SKM-1 treated with dmso at 0.1 percent for 144 hours (cell line): ENCODE data around the gene HEATR1.
"Not testable (repeated sequence)": the region's sequence is repeated elsewhere in the genome, so short reads cannot be mapped to it uniquely, and the experiment has no call there.

ENCODE experiments used
- DNase-seq: peaks from one replicate; lab custom pipeline; 2025; ENCODE audit not compliant: unreplicated experiment; lab: John Stamatoyannopoulos, UW

The HEATR1 gene, protein sequence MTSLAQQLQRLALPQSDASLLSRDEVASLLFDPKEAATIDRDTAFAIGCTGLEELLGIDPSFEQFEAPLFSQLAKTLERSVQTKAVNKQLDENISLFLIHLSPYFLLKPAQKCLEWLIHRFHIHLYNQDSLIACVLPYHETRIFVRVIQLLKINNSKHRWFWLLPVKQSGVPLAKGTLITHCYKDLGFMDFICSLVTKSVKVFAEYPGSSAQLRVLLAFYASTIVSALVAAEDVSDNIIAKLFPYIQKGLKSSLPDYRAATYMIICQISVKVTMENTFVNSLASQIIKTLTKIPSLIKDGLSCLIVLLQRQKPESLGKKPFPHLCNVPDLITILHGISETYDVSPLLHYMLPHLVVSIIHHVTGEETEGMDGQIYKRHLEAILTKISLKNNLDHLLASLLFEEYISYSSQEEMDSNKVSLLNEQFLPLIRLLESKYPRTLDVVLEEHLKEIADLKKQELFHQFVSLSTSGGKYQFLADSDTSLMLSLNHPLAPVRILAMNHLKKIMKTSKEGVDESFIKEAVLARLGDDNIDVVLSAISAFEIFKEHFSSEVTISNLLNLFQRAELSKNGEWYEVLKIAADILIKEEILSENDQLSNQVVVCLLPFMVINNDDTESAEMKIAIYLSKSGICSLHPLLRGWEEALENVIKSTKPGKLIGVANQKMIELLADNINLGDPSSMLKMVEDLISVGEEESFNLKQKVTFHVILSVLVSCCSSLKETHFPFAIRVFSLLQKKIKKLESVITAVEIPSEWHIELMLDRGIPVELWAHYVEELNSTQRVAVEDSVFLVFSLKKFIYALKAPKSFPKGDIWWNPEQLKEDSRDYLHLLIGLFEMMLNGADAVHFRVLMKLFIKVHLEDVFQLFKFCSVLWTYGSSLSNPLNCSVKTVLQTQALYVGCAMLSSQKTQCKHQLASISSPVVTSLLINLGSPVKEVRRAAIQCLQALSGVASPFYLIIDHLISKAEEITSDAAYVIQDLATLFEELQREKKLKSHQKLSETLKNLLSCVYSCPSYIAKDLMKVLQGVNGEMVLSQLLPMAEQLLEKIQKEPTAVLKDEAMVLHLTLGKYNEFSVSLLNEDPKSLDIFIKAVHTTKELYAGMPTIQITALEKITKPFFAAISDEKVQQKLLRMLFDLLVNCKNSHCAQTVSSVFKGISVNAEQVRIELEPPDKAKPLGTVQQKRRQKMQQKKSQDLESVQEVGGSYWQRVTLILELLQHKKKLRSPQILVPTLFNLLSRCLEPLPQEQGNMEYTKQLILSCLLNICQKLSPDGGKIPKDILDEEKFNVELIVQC (N-terminal part only)

DNA sequence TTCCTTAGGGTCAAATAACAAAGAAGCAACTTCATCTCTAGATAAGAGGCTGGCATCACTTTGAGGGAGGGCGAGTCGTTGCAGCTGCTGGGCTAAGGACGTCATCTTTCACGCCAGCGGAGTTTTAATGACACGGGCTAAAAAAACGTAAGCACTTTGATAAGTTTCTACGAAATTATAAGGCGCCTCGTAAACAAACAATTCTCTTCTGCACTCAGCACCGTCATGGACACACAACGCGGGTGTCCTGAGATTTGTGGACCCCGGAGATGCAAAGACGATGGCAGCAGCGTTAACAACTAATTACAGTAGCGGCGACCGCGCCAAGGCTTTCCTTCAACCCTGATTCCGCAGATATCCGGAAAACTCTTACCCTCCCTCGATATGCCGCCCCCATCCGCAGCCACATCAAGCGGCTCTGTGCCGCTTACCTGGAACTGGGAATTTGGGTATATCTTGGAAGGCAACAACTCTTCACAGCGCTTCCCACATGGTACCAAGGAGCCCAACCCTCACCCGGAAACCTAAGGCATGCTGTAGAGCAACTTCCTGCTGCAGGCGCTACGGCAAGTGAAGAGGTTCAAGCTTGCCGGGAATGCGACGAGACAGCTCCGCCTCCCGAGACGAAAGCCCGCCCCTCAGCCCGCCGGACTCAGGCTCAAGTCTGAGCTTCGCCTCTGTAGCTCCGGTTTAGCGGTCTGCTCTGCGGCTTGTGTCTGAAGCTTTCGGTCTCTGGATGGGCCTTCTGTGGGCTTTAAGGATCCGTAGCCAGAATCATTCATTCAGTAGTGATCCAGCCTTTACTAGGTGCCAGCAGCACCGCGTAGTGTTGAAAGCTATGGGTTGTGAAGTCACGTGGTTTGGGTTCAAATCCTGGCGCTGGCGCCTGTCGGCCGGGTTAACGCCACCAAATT lies at the start of gene HEATR1:
TSS of gene HEATR1 (minus strand) at position 526 of the 914 bp plus-strand sequence. CDS start at position 105, 421 bp downstream.
- DNase-seq: peak; percentile 93

DNA sequence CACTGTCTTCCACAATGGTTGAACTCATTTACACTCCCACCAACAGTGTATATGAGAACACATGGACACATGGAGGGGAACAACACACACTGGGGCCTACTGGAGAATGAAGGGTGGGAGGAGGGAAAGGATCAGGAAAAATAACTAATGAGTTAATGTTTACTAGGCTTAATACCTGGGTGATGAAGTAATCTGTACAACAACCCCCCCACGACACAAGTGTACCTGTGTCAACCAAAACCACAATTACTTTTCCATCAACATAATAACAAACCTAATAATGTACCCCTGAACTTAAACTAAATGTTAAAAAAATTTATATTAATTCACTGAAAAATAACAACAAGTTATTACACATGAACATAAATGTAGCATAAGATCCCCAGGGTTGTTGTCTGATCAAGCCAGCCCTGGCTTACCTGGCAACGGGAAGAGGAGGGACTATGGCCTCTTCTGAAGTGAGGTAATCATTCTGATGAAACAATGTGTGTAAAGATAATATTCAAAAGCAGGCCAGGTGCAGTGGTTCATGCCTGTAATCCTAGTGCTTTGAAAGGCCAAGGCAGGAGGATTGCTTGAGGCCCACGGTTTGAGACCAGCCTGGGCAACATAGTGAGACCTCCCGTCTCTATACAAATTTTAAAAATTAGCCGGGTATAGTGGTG lies 40.8 kb upstream of the HEATR1 start:
- DNase-seq: no peak

DNA sequence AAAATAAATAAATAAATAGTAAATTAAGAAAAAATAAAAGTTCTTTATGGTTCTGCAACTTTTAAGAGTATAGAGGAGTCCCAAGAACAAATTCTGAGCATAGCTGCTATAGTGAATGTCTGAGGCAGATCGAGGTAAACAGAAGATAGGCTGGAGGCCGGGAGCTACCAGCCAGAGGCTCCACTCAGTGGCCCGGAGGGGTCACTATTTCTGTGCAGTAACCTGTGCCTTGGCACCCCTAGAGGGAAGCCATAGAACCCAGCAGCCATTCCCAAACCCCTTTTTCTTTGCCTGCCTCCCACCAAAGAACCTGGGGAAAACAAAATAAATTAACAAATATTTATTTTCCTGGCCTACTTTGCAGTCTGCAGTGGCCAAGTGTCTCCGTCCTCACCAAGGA lies 38.4 kb upstream of the HEATR1 start:
- no peak for DNase-seq

DNA sequence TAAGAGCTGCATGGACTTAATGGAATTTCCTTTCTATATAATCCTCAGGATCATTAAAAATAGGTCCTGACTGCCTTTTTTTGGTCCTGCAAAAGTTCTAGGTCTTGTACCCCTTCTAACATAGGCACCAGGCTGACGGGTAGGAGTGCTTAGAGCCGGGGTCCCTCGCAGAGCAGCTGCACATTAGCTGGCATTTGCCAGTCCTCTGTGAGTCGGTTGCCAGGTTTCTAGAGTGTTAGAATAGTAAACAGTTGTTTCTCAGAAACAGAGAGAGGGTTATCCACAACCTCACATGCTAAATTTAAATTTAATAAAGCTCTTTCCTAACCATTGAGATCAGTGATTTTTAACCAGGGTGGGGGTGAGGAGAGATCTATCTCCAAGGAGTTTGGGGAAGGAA lies 35.4 kb upstream of the HEATR1 start:
- DNase-seq: no peak

DNA sequence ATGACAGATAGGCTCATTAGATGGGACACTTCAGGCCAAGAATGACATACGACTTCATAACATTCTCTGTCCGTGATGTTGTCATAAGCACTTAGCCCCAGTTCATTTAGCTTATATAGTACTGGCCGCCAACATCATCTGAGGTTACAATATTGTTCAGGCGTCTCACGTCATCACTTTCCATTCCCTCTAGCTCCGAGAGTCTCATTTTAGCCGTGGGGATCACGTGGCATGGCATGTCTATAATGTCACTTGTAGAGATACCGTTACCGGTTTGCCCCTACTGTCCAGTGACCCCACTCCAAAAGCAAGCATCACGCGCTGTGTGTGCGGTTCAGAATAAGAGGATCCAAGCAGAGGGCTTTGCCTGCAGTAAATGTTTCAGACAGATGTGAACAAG lies 34.6 kb upstream of the HEATR1 start:
- DNase-seq: no peak

DNA sequence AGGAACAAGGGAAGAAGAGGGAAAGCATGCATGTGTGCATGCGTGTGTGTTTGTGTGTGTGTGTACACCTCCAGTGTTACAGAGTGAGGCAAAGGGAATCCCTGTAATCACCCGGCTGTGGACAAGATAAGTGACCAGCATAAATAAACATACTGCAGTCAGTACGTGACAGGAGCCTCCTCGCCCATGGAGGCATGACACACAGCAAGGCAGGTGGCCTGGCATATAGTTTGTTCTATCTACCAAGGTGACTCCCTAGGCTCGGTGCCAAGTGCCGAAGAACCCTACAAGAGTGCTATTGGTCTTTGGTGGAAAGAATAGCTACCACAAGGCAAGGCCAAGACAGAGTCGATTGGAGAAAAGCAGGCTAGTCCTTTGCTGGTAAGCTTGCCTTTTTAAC lies 31.7 kb upstream of the HEATR1 start:
- DNase-seq: no peak

DNA sequence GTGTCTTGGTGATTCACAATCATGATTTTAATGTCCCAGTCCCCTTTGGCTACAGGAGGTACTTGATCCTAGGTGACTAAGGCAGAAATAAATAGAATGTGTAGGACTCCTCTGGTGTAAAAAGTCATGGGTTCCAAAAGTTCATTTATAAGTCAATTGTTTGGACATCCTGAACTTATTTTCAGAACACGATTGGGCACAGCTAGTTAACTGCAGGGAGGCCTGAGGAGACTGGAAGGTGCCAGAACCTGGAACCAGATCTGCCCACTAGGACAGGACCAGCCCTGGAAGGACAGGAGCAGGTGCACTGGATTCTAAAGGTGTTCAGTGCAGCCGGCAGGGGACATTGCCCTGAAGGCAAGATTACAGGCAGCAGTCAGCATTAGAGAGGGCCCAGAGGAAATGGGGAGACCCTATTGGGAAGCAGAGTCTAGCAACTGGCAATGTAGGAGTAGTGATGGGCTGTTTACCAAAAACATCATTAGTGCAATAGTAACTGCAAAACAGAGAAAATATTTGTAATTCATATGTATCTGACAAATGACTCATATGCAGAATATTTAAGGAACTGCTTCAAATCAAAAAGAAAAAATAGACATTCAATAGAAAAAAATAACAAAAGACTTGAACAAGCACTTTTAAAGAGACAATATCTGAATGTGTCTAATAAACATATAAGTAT lies 23.6 kb upstream of the HEATR1 start:
- DNase-seq: no peak

DNA sequence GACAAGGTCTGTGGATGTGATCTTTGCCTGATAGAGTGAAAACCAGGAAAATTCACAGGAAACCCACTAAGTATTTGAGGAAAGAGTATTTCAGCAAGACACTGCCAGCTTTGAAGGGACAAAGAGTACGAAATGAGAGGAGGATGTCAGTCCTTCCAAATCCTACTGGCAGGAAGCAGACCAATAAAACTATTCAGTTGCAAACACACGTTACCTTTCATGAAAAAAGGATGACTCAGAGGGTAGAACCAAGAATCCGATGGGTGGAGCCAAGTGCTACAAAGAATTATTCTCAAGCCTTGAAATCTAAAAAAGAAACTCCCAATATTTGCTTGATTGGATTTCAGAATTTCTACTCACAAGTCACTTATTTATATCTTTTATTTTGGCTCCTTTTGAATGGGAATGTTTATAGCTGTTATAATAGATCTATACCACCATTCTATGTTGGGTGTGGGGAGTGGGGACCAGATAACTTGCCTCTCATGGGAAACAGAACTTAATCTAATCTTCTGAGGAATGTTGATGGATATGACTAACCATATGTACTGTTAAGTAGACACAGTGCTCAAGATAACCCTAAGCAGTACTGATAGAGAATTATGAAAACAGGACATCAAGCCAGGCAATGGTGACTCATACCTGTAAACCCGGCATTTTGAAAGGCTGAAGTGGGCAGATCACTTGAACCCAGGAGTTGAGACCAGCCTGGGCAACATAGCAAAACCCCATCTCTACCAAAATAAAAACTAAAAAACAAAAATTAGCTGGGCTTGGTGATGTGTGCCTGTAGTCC lies 19.3 kb upstream of the HEATR1 start:
- DNase-seq: no peak

DNA sequence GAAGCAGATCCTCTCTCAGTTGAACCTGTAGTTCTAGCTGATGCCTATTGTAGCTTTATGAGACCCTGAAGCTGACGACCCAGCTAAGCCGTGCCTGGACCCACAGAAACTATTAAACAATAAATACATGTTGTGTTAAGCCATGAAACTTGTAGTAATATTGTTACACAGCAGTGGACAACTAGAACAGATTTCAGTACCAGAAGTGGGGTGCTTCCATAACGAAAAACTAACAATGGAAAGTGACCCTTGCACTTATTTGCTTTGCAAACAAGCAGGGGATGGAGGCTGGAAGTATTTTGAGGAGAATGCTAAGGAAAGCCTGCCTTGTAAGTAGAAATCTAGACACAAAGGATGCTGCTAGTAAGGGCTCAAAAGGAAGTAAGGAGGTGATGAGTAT lies 18.1 kb upstream of the HEATR1 start:
- DNase-seq: no peak

DNA sequence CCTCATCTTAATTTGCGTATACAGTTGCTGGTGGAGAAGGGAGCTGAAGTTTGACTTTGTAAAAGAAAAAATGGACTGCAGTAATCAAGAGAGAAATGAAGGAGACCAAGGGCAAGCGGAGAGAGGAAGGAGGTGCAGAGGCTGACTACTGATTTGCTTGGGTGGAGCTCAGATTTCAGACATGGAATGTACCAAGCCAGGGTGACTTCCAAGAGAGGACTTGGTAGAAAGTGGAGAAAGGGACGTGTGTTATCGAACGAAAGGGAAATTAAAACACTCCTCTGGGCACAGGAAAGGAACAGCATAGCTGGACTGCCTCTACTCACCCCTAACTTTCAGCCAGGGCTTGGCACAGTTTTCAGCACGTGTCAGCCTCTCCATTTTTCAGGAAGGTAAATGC lies 15.1 kb upstream of the HEATR1 start:
- DNase-seq: no peak

DNA sequence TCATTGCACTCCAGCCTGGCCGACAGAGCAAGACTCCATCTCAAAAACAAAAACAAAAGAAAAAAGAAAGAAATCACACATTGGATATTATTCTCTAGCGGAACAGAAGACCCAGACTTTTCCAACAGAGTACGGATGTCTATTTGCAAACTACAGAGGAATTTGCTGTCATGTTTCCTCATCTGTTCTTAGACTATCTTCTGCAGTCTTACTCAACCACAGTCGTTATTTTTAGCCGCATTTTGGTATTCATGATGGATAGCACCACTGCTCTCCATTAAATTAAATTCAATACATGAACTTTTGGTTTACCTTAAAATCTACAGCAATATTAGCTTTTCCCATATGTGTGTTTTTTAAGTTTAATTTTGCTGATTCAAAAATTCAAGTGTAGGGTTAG lies 14.2 kb upstream of the HEATR1 start:
- DNase-seq: no peak

DNA sequence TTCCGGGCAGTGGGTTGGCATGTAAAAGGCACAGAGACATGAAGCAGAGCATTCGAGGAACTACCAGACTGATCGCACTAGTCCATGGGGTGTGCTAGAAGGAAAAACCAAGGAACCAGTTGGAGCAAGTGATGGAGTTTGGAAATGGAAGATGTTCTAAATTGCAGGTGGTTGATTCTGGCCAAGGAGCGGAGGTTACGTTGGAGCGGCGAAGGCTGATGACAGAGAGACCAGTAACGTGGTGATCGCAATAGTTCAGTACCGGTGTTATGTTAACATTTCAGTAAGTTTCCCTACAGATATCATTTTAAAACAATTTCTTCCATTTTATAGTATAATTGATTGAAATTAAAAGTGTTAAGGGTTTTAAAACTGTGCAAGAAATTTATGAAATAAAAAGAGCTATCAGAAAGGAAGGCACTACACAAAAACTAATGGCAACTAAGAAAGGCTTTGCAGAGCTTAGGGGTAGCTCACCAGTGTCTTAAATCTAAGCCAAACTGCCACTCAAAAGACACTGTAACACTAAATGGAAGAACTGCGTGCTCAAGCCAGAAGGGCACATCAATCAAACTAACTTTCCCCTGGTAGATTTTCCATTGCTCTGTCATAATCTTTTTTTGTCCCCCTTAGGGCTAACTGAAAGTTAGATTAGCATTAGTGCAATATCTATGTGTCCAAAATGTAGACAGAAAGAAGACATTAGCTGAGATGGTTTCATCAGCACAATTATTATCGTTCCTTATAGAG lies 11.3 kb upstream of the HEATR1 start:
- no peak for DNase-seq

DNA sequence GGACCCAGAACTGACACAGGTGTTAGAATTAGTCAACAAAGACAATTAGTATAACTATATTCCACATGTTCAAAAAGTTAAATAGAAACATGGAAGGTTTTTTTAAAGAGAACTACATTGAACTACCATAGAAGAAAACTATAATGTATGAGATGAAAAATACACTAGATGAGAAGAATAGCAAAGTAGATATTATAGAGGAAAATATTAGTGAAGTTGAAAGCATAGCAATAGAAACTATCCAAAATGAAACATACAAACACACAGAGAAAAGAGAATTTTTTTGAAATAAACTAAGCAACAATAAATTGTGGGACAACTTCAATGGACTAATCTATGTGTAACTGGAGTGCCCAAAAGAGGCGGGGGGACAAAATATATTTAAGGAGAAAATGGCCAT lies 8.0 kb upstream of the HEATR1 start:
- no peak for DNase-seq

DNA sequence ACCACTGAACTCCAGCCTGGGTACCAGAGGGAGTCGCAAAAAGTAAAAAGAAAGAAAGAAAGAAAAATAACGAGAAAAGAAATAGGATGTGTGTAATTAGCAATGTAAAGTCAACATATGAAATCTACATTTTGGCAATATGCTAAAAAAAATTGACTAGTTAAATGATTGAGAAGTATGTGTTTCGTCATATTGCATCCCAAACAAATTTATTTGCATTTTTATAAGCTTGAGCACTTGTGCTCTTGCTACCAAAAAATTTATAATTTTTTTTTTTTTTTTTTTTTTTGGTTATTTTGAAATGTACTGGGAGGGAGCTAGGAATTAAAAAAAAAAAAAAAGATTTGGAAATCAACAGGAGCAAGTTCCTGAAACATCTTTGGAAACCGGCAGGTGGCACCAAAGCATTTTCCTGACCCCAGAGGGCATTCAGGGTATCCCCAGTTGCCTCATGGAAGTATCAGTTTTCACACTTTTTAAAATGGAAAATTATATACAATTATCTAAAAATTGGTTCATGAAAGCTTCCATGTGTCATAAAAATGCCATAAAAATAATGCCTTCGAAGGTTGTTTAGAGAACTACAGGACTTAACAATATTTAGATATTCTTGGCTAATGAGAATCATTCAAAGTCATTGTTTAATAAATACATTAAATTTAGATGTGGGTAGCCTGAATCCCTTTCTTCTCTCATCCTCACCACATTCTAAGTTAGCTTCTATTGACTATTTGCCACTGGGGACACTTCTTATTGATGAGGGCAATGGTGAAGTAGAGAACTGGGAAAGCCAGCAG lies 4.8 kb upstream of the HEATR1 start:
- peak; percentile 40 for DNase-seq

DNA sequence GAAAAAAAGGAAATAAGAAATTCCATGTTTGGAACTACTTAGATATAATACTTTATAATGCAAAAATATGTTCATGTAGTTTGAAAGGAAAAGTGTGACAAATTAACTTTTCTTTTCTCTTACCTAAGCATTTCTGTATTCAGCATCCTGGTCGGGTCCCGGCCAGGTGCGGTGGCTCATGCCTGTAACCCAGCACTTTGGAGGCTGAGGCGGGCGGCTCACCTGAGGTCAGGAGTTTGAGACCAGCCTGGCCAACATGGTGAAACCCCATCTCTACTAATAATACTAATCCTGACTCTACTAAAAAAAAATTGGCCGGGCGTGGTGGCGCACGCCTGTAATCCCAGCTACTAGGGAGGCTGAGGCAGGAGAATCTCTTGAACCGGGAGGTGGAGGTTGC lies 3.3 kb upstream of the HEATR1 start:
- DNase-seq: not testable (repeated sequence)

DNA sequence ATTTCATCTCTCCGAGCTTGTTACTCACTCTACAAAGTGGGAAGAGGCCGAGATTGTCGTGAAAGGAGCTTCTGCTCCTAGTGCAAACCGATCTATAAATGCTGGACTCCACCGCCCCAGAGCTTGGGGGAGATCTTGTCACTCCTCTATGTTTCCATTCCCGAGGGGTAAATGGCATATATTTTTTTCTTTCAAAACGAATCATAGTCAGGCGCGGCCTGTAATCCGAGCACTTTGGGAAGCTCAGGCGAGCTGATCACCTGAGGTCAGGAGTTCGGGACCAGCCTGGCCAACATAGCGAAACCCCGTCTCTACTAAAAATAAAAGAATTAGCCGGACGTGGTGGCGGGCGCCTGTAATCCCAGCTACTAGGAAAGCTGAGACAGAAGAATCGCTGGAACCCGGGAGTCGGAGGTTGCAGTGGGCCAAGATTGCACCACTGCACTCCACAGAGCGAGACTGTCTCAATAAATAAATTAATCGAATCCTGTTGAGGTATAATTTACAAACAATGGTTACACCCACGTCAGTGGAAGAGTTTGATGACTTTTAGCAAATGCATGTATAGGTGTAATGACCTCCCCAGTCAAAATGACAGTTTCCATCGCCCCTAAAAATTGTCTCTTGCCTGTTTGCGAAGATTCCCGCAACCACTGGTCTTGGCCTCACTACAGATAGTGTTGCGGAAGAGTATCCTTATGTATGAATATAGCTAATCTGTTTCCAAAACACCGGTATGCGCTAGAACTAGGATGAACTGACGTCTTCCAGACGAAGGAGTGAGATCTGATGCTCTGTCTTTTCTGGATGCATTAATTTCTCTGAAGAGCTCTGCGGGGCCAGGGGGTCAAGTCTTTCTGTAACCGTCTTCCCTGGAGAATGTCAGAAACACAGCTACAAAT lies 840 bp upstream of the HEATR1 start:
- no peak for DNase-seq
